Measurements from ENCODE around the gene ZBTB46. TPM values are rescaled to one million over a fixed set of nuclear protein-coding genes. Genes with fewer than 3 reads are reported as not detected.
"Not testable (repeated sequence)": the region's sequence is repeated elsewhere in the genome, so short reads cannot be mapped to it uniquely, and the experiment has no call there.

Gene ZBTB46
- total and polyA plus RNA-seq, 4 donors, result 0.50 to 22.7 (median 9.7) TPM

DNA sequence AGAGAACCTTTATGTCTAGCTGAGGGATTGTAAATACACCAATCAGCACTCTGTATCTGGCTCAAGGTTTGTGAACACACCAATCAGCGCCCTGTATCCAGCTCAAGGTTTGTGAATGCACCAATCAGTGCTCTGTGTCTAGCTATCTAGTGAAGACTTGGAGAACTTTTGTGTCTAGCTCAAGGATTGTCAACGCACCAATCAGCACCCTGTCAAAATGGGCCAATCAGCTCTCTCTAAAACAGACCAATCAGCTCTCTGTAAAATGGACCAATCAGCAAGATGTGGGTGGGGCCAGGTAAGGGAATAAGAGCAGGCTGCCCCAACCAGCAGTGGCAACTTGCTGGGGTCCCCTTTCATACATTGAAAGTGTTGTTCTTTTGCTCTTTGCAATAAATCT lies 29.9 kb downstream of the ZBTB46 start:
- ATAC-seq (ENCODE audit: low FRiP score); H3K27me3 ChIP-seq (ENCODE audit: control insufficient read depth in 1 of 2, insufficient read depth in 2 of 2, low read length in 1 of 2); H3K27ac ChIP-seq (ENCODE audit: low read depth in 1 of 2, low read length in 2 of 2); H3K9me3 ChIP-seq (ENCODE audit: control insufficient read depth, low read length); H3K4me1 ChIP-seq (ENCODE audit: control insufficient read depth in 1 of 2, insufficient read depth in 2 of 2, low read length in 2 of 2); DNase-seq; H3K4me3 ChIP-seq (ENCODE audit: low read length in 2 of 2); H3K36me3 ChIP-seq (ENCODE audit: control insufficient read depth in 1 of 2, insufficient read depth in 2 of 2, low read length in 1 of 2); intact Hi-C loops (cut with DNase I): not testable (repeated sequence)
- WGBS, 2 donors, result 98 to 99% methylated on average over 2 of the region's 2 CpGs

GRCh38 chr20:63800411-63800810 lies 30.7 kb downstream of the ZBTB46 start:
- H3K27ac ChIP-seq (ENCODE audit: low read depth in 1 of 2, low read length in 2 of 2); H3K36me3 ChIP-seq (ENCODE audit: control insufficient read depth in 1 of 2, insufficient read depth in 2 of 2, low read length in 1 of 2); H3K4me3 ChIP-seq (ENCODE audit: low read length in 2 of 2); DNase-seq; H3K4me1 ChIP-seq (ENCODE audit: control insufficient read depth in 1 of 2, insufficient read depth in 2 of 2, low read length in 2 of 2); H3K27me3 ChIP-seq (ENCODE audit: control insufficient read depth in 1 of 2, insufficient read depth in 2 of 2, low read length in 1 of 2); H3K9me3 ChIP-seq (ENCODE audit: control insufficient read depth, low read length); ATAC-seq (ENCODE audit: low FRiP score); intact Hi-C loops (cut with DNase I): not testable (repeated sequence)
- WGBS, 2 donors, result 91 to 93% methylated on average over 23 to 27 of the region's 27 CpGs

DNA sequence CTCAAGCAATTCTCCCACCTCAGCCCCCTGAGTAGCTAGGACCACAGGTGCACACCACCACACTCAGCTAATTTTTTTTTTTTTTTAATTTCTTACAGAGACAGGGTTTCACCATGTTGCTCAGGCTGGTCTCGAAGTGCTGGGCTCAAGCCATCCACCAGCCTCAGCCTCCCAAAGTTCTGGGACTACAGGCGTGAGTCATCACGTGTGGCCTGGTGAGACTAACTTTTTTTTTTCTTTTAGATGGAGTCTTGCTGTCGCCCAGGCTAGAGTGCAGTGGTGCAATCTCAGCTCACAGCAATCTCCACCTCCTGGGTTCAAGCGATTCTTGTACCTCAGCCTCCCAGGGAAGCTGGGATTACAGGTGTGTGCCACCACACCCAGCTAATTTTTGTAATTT lies 31.9 kb downstream of the ZBTB46 start:
- H3K9me3 ChIP-seq (ENCODE audit: control insufficient read depth, low read length); H3K4me3 ChIP-seq (ENCODE audit: low read length in 2 of 2); ATAC-seq (ENCODE audit: low FRiP score); H3K36me3 ChIP-seq (ENCODE audit: control insufficient read depth in 1 of 2, insufficient read depth in 2 of 2, low read length in 1 of 2); H3K4me1 ChIP-seq (ENCODE audit: control insufficient read depth in 1 of 2, insufficient read depth in 2 of 2, low read length in 2 of 2); H3K27ac ChIP-seq (ENCODE audit: low read depth in 1 of 2, low read length in 2 of 2); DNase-seq; H3K27me3 ChIP-seq (ENCODE audit: control insufficient read depth in 1 of 2, insufficient read depth in 2 of 2, low read length in 1 of 2); intact Hi-C loops (cut with DNase I): not testable (repeated sequence)
- WGBS, 2 donors, result 36 to 43% methylated on average over 5 of the region's 5 CpGs

GRCh38 chr20:63797175-63797574 lies 33.9 kb downstream of the ZBTB46 start:
- H3K27me3 ChIP-seq (ENCODE audit: control insufficient read depth in 1 of 2, insufficient read depth in 2 of 2, low read length in 1 of 2); DNase-seq; H3K4me1 ChIP-seq (ENCODE audit: control insufficient read depth in 1 of 2, insufficient read depth in 2 of 2, low read length in 2 of 2); intact Hi-C loops (cut with DNase I); H3K27ac ChIP-seq (ENCODE audit: low read depth in 1 of 2, low read length in 2 of 2); ATAC-seq (ENCODE audit: low FRiP score); H3K9me3 ChIP-seq (ENCODE audit: control insufficient read depth, low read length); H3K36me3 ChIP-seq (ENCODE audit: control insufficient read depth in 1 of 2, insufficient read depth in 2 of 2, low read length in 1 of 2); H3K4me3 ChIP-seq (ENCODE audit: low read length in 2 of 2): not testable (repeated sequence)
- 76 to 81% methylated on average over 3 of the region's 3 CpGs for WGBS, 2 donors

- H3K4me3 ChIP-seq (ENCODE audit: low read length in 2 of 2), result no peak overlapping the region
- no peaks in the 10 kb centered on the region for H3K9me3 ChIP-seq (ENCODE audit: control insufficient read depth, low read length)
- H3K4me1 ChIP-seq (ENCODE audit: control insufficient read depth in 1 of 2, insufficient read depth in 2 of 2, low read length in 2 of 2), result no peaks in the 10 kb centered on the region
- DNase-seq (no peak), ATAC-seq (ENCODE audit: low FRiP score) (no peak)
- peaks cover 0 to under 1% of the 10 kb centered on the region in 2 donors for H3K36me3 ChIP-seq (ENCODE audit: control insufficient read depth in 1 of 2, insufficient read depth in 2 of 2, low read length in 1 of 2)
- WGBS, 2 donors, result 94 to 96% methylated on average over 30 of the region's 30 CpGs
- H3K27me3 ChIP-seq (ENCODE audit: control insufficient read depth in 1 of 2, insufficient read depth in 2 of 2, low read length in 1 of 2), result no peaks in the 10 kb centered on the region
- intact Hi-C loops (cut with DNase I), result no loop called here
- no peak overlapping the region for H3K27ac ChIP-seq (ENCODE audit: low read depth in 1 of 2, low read length in 2 of 2)
Measured at GRCh38 chr20:63795178-63795830, 35.8 kb downstream of the ZBTB46 start.

DNA sequence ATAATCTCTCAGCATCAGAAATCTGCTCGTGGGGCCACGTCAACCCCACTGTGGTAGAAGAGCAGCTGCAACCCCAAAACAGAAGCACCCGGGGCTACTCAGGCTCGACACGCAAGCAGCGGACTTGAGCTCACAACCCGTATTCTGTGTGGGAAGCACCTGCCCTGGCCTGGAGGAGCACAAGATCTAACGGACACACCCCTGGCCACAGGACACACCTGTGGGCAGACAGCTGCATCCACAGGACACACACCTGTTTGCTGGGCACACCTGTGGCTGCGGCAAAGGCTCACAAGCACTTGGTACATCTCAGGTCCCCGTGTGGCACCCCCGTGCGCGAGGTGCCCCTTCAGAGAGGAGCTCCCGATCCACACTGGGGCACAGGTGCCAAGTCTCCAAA lies 36.5 kb downstream of the ZBTB46 start:
- intact Hi-C loops (cut with DNase I), result no loop called here
- DNase-seq (no peak), ATAC-seq (ENCODE audit: low FRiP score) (no peak)
- Histone ChIP-seq H3K4me1 (ENCODE audit: control insufficient read depth in 1 of 2, insufficient read depth in 2 of 2, low read length in 2 of 2) (no peaks in the 10 kb centered on the region), H3K27ac (ENCODE audit: low read depth in 1 of 2, low read length in 2 of 2) (no peak overlapping the region), H3K4me3 (ENCODE audit: low read length in 2 of 2) (no peak overlapping the region), H3K27me3 (ENCODE audit: control insufficient read depth in 1 of 2, insufficient read depth in 2 of 2, low read length in 1 of 2) (no peaks in the 10 kb centered on the region), H3K9me3 (ENCODE audit: control insufficient read depth, low read length) (no peaks in the 10 kb centered on the region), H3K36me3 (ENCODE audit: control insufficient read depth in 1 of 2, insufficient read depth in 2 of 2, low read length in 1 of 2) (peaks cover 0 to 3% of the 10 kb centered on the region in 2 donors)
- 91 to 96% methylated on average over 14 of the region's 14 CpGs for WGBS, 2 donors

DNA sequence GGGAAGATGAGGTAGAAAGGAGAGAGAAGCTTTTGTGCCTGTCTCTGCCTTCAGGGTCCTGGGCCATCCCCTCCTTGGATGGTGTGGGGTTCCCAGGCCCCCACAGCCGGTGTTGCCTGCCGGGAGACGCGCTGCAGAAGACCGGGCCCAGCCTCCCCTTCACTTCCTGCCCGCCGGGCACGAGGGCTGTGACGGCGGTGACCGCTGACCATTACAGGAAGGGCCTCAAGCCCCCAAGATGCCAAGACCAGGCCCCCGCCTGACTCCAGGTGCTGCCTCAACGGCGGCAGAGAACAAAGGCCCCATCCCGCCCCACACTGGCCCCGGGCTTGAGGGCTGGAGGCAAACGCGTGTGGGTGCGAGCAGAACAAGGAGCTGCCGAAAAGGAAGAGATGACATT lies 38.2 kb downstream of the ZBTB46 start:
- Histone ChIP-seq H3K4me1 (ENCODE audit: control insufficient read depth in 1 of 2, insufficient read depth in 2 of 2, low read length in 2 of 2) (no peaks in the 10 kb centered on the region), H3K27me3 (ENCODE audit: control insufficient read depth in 1 of 2, insufficient read depth in 2 of 2, low read length in 1 of 2) (no peaks in the 10 kb centered on the region), H3K36me3 (ENCODE audit: control insufficient read depth in 1 of 2, insufficient read depth in 2 of 2, low read length in 1 of 2) (peaks cover 0 to 5% of the 10 kb centered on the region in 2 donors), H3K4me3 (ENCODE audit: low read length in 2 of 2) (no peak overlapping the region), H3K9me3 (ENCODE audit: control insufficient read depth, low read length) (no peaks in the 10 kb centered on the region), H3K27ac (ENCODE audit: low read depth in 1 of 2, low read length in 2 of 2) (no peak overlapping the region)
- intact Hi-C loops (cut with DNase I), result no loop called here
- DNase-seq (no peak), ATAC-seq (ENCODE audit: low FRiP score) (peak; percentile 31)
- WGBS, 2 donors, result 85 to 88% methylated on average over 20 of the region's 20 CpGs

- ATAC-seq (ENCODE audit: low FRiP score) (no peak), DNase-seq (no peak)
- intact Hi-C loops (cut with DNase I), result no loop called here
- peaks cover 0 to 5% of the 10 kb centered on the region in 2 donors for H3K36me3 ChIP-seq (ENCODE audit: control insufficient read depth in 1 of 2, insufficient read depth in 2 of 2, low read length in 1 of 2)
- no peaks in the 10 kb centered on the region for H3K4me1 ChIP-seq (ENCODE audit: control insufficient read depth in 1 of 2, insufficient read depth in 2 of 2, low read length in 2 of 2)
- no peaks in the 10 kb centered on the region for H3K27me3 ChIP-seq (ENCODE audit: control insufficient read depth in 1 of 2, insufficient read depth in 2 of 2, low read length in 1 of 2)
- 54 to 61% methylated on average over 23 of the region's 23 CpGs for WGBS, 2 donors
- H3K4me3 ChIP-seq (ENCODE audit: low read length in 2 of 2), result no peak overlapping the region
- H3K27ac ChIP-seq (ENCODE audit: low read depth in 1 of 2, low read length in 2 of 2), result no peak overlapping the region
- H3K9me3 ChIP-seq (ENCODE audit: control insufficient read depth, low read length), result no peaks in the 10 kb centered on the region
Measured at GRCh38 chr20:63791497-63792156, 39.4 kb downstream of the ZBTB46 start.

- no peak for ATAC-seq (ENCODE audit: low FRiP score)
Measured at GRCh38 chr20:63790572-63791168, 40.4 kb downstream of the ZBTB46 start.

More at GRCh38 chr20:63790572-63791168, 40.4 kb downstream of the ZBTB46 start:
- intact Hi-C loops (cut with DNase I), result no loop called here
- H3K4me3 ChIP-seq (ENCODE audit: low read length in 2 of 2), result no peak overlapping the region
- no peaks in the 10 kb centered on the region for H3K4me1 ChIP-seq (ENCODE audit: control insufficient read depth in 1 of 2, insufficient read depth in 2 of 2, low read length in 2 of 2)
- H3K27me3 ChIP-seq (ENCODE audit: control insufficient read depth in 1 of 2, insufficient read depth in 2 of 2, low read length in 1 of 2), result no peaks in the 10 kb centered on the region
- no peak for DNase-seq
- H3K36me3 ChIP-seq (ENCODE audit: control insufficient read depth in 1 of 2, insufficient read depth in 2 of 2, low read length in 1 of 2), result peaks cover 0 to 5% of the 10 kb centered on the region in 2 donors
- H3K9me3 ChIP-seq (ENCODE audit: control insufficient read depth, low read length), result no peaks in the 10 kb centered on the region
- WGBS, 2 donors, result 93 to 95% methylated on average over 37 of the region's 37 CpGs
- no peak overlapping the region for H3K27ac ChIP-seq (ENCODE audit: low read depth in 1 of 2, low read length in 2 of 2)

Measured in aorta (tissue), 5 donors.